HUES48 (cell line): ENCODE measurements around the gene ATP11B.

Source experiments
- H3K27ac ChIP-seq: one replicate; pipeline ENCODE4 v1.7.0; 2013; ENCODE audit warnings: low read depth, low read length, inconsistent platforms
- H3K27me3 ChIP-seq: 2 replicates; pipeline ENCODE4 v1.6.1; 2013; ENCODE audit warnings: mild to moderate bottlenecking, low read length; ENCODE audit not compliant: control insufficient read depth, insufficient read depth
- H3K36me3 ChIP-seq: 2 replicates; pipeline ENCODE4 v1.6.1; 2013; ENCODE audit warnings: low read length; ENCODE audit not compliant: control insufficient read depth, insufficient read depth
- H3K4me1 ChIP-seq: 2 replicates; pipeline ENCODE4 v1.6.1; 2013; ENCODE audit warnings: mild to moderate bottlenecking, low read length; ENCODE audit not compliant: control insufficient read depth, insufficient read depth
- H3K4me3 ChIP-seq: 2 replicates; pipeline ENCODE4 v1.5.1; 2013; ENCODE audit warnings: mild to moderate bottlenecking, low read depth, low read length
- H3K9ac ChIP-seq: 2 replicates; pipeline ENCODE4 v1.6.1; 2013; ENCODE audit warnings: mild to moderate bottlenecking, low read depth, low read length, moderate library complexity
- H3K9me3 ChIP-seq: 2 replicates; pipeline ENCODE4 v1.6.1; 2013; ENCODE audit warnings: low read length; ENCODE audit not compliant: control insufficient read depth, insufficient read depth

The ATP11B gene

DNA sequence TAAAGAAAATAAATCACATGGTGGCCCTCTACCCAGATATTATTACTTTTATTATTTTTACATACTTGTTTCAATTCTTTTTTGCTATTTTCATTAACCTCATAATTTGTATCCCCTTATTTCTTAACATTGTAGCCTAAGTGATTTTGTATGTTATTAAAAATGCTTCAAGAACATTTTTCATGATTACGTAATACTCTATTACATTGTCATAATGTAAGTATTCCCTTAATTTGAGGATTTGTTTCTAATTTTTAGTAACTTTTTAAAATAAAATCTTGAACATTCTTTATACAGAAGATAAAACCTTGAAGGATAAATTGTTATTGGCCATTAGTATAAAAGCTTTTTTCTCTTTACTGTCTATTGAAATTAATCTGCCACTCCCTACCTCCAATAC, 98.1 kb downstream of the ATP11B start:
- Histone ChIP-seq H3K36me3 (0 out of 2 replicates have a peak, but pooled peaks cover 4% of the 10 kb centered on the region), H3K27ac (no peak overlapping the region), H3K4me3 (no peak overlapping the region), H3K27me3 (no peaks in the 10 kb centered on the region), H3K4me1 (no peaks in the 10 kb centered on the region), H3K9me3 (no peaks in the 10 kb centered on the region), H3K9ac (no peak overlapping the region)

DNA sequence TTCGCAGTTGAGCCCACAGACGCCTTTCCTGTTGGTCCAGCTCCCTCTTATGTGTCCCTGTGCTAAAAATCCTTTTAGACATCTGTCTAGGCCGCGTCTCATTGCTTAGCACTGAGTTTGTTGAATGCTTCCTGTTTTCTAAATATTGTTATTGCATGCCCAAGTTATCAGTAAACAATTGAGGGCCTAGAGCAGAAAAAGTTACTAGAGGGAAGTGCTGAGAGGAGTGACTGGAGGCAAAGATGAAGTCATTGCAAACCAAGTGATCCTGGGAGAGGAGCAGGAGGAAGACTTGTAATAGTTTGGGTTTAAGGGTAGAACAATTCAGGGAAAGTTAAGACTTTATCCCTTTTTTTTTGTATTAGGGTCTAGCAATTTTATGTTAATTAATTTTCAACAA, 98.9 kb downstream of the ATP11B start:
- H3K9ac ChIP-seq: no peak overlapping the region
- H3K4me3 ChIP-seq: no peak overlapping the region
- 0 out of 2 replicates have a peak, but pooled peaks cover 4% of the 10 kb centered on the region for H3K36me3 ChIP-seq
- no peaks in the 10 kb centered on the region for H3K27me3 ChIP-seq
- H3K9me3 ChIP-seq: no peaks in the 10 kb centered on the region
- no peaks in the 10 kb centered on the region for H3K4me1 ChIP-seq
- no peak overlapping the region for H3K27ac ChIP-seq

DNA sequence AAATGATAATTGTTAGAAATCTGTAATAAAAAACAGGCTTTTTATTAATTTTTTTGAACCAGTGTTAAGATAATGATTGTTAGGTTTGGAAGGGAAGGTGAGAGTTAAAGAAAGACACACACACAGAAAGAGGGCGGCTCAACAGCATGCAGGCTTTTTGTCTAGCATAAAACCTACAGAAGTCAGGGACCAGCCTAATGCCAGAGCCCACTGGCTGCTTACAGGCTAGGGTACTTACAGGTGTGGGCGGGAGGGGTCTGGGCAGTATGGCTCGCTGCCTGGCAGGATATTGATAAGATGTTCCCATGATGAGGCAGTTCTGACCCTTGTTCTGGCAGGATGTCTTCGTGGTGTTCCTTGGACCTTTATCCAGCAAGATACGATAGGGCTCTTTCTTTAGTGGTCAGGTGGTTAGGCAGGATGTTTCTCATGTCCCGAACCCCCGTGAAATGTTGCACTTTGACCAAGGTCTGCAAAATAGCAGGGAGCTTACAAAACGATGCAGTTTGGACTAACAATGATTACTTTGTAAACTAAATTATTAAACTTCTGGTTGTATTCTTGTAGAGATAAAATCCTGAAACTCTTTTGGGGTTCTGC, 102.3 kb downstream of the ATP11B start:
- Histone ChIP-seq H3K27ac (no peak overlapping the region), H3K9me3 (no peaks in the 10 kb centered on the region), H3K27me3 (no peaks in the 10 kb centered on the region), H3K9ac (no peak overlapping the region), H3K4me3 (no peak overlapping the region), H3K4me1 (no peaks in the 10 kb centered on the region), H3K36me3 (0 out of 2 replicates have a peak, but pooled peaks cover 3% of the 10 kb centered on the region)

GRCh38 chr3:182896553-182896952, 103.2 kb downstream of the ATP11B start:
- H3K27me3 ChIP-seq: no peaks in the 10 kb centered on the region
- no peaks in the 10 kb centered on the region for H3K9me3 ChIP-seq
- H3K4me1 ChIP-seq: no peaks in the 10 kb centered on the region
- H3K9ac ChIP-seq: no peak overlapping the region
- 0 out of 2 replicates have a peak, but pooled peaks cover 2% of the 10 kb centered on the region for H3K36me3 ChIP-seq
- no peak overlapping the region for H3K4me3 ChIP-seq
- no peak overlapping the region for H3K27ac ChIP-seq

GRCh38 chr3:182902236-182902635, 108.9 kb downstream of the ATP11B start:
- Histone ChIP-seq H3K4me3 (no peak overlapping the region), H3K27ac (no peak overlapping the region), H3K9ac (no peak overlapping the region), H3K9me3 (no peaks in the 10 kb centered on the region), H3K36me3 (0 out of 2 replicates have a peak, but pooled peaks cover 2% of the 10 kb centered on the region), H3K27me3 (no peaks in the 10 kb centered on the region), H3K4me1 (no peaks in the 10 kb centered on the region)

- H3K9ac ChIP-seq: no peak overlapping the region
- H3K27ac ChIP-seq: no peak overlapping the region
- H3K4me3 ChIP-seq: no peak overlapping the region
- H3K27me3 ChIP-seq: no peaks in the 10 kb centered on the region
- no peaks in the 10 kb centered on the region for H3K9me3 ChIP-seq
- no peaks in the 10 kb centered on the region for H3K36me3 ChIP-seq
- H3K4me1 ChIP-seq: no peaks in the 10 kb centered on the region
Measured at GRCh38 chr3:182904164-182904563, 110.9 kb downstream of the ATP11B start.

GRCh38 chr3:182905623-182906022, 112.3 kb downstream of the ATP11B start:
- Histone ChIP-seq H3K36me3 (no peaks in the 10 kb centered on the region), H3K27me3 (no peaks in the 10 kb centered on the region), H3K4me1 (no peaks in the 10 kb centered on the region), H3K27ac (no peak overlapping the region), H3K9ac (no peak overlapping the region), H3K4me3 (no peak overlapping the region), H3K9me3 (no peaks in the 10 kb centered on the region)

DNA sequence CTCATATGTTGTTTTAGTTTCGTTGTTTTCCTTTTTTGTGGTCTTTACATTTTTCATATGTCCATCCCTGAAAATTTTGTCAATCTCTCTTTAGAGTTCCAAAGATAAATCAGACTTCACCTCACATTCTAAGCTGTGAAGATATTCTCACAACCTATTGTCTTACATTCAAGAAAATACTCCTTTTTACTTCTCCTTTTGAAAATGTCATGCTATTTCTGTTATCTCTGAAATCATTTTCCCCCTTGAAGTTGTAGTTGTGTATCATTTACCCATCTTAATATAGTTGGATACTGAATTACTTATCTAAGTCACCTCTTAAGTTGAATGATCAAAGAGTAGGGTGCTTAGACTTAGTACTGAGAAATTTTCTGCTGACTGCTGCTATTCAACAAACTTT, 112.7 kb downstream of the ATP11B start:
- Histone ChIP-seq H3K27me3 (no peaks in the 10 kb centered on the region), H3K9me3 (no peaks in the 10 kb centered on the region), H3K27ac (no peak overlapping the region), H3K36me3 (no peaks in the 10 kb centered on the region), H3K4me3 (no peak overlapping the region), H3K4me1 (no peaks in the 10 kb centered on the region), H3K9ac (no peak overlapping the region)

DNA sequence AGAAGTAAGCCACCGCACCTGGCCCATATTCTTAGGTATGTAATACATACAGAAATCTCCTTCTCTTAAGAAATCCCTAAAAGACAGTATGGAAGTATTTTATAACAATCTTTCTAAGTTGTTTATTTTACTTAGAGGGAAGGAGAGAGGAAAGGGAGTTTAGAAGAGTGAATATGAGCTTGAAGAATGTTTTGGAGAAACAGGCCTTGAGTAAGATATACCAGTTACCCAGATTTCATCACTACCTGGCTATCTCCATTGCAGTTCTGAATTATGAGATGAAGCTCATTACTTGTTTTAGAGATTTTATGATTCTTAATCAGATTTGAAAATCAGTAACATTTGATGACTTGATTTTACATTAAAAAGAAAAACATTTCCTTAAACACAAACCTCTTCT, 115.2 kb downstream of the ATP11B start:
- no peak overlapping the region for H3K4me3 ChIP-seq
- H3K9me3 ChIP-seq: no peaks in the 10 kb centered on the region
- no peaks in the 10 kb centered on the region for H3K4me1 ChIP-seq
- H3K9ac ChIP-seq: no peak overlapping the region
- H3K27ac ChIP-seq: no peak overlapping the region
- no peaks in the 10 kb centered on the region for H3K36me3 ChIP-seq
- H3K27me3 ChIP-seq: no peaks in the 10 kb centered on the region

- H3K4me3 ChIP-seq: no peak overlapping the region
Measured at GRCh38 chr3:182909318-182910040, 116.2 kb downstream of the ATP11B start.

GRCh38 chr3:182910936-182911781, 117.9 kb downstream of the ATP11B start:
- Histone ChIP-seq H3K9me3 (no peaks in the 10 kb centered on the region), H3K36me3 (no peaks in the 10 kb centered on the region), H3K9ac (no peak overlapping the region), H3K27ac (no peak overlapping the region), H3K27me3 (no peaks in the 10 kb centered on the region), H3K4me3 (no peak overlapping the region), H3K4me1 (no peaks in the 10 kb centered on the region)

More at GRCh38 chr3:182909318-182910040, 116.2 kb downstream of the ATP11B start:
- Histone ChIP-seq H3K27ac (no peak overlapping the region), H3K27me3 (no peaks in the 10 kb centered on the region), H3K9me3 (no peaks in the 10 kb centered on the region), H3K4me1 (no peaks in the 10 kb centered on the region), H3K9ac (no peak overlapping the region), H3K36me3 (no peaks in the 10 kb centered on the region)
